LoVo (cell line): ENCODE data around the gene GPX3.
A peak's percentile ranks its signal among the peaks of the same experiment; 100 is the strongest.

ENCODE experiments used
- DNase-seq: peaks from one replicate; pipeline ENCODE4 v3.0.0-alpha.2; 2016; ENCODE audit warnings: low spot score

GPX3 gene

DNA sequence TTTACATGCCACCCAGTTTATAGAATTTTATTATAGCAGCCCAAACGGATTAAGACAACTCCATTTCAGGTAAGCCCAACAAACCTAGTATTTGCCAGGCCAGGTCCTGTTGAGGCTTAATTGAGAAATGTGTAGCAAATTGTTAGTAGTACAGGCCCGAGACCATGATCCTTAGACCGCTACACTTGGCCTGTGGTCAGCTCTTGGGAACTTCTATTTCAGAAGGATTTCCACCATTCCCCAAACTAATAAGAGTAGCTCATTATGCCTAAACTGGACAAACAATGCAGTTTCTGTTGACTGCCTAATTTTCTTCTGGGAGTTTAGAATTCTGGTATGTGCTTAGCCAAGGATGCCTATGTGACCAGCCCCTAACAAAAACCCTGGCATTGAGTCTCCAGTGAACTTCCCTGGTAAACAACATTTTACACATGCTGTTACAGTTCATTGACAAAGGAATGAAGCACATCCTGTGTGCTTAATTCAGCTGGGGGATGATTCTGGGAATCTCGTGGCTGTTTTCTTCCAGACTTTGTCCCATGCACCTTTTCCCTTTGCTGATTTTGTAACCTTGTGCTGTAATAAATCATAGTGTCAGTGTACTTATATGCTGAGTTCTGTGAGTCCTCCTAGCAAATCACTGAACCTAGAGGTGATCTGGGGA, 5.6 kb upstream of the GPX3 start:
- no peak for DNase-seq

DNA sequence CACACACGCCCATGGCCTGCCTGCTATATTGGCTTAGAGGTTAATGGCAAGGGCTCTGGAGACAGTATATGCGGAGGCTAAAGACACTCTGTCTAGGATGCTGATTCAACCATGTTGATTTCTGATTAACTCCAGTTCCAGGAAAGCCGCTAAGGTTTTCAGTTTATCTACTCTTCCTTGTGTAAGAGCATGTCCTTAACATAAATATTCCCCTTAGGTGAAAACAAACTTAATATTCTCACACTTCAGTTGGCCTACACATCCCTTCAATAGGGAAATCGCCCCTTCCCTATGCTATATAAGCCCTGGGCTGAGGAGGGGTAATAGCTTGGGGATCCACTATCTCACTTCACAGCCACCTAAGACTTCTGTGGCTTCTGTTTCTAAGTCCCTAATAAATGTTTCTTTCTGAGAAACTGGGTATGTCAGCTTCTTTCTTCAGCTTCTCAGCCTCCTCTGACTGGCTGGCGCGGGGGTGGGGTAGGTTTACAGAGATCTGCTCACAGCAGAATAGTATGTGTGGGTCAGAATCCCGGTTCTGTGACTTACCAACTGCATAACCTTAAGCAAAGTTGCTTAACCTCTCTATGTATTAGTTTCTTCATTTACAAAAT, 4.3 kb upstream of the GPX3 start:
- no peak for DNase-seq

DNA sequence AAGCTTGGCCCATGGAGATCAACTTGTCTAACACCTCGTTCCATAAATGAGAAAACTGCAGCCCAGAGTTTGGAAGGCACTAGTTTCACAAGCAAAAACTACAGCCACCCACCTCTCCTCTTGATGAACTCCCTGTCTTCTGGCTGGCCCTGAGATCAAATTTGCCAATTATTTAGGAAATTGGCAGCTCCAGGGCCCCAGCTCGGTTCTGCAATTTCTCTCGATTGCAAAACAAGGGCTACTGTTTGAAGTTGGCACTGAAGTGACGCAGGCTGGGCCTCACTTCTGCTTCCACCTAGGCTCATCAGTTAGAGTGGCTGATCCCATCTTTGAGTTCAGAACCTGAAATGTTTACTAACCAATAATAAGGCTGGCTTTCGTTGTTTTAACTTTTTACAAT, 3.7 kb upstream of the GPX3 start:
- DNase-seq = no peak

DNA sequence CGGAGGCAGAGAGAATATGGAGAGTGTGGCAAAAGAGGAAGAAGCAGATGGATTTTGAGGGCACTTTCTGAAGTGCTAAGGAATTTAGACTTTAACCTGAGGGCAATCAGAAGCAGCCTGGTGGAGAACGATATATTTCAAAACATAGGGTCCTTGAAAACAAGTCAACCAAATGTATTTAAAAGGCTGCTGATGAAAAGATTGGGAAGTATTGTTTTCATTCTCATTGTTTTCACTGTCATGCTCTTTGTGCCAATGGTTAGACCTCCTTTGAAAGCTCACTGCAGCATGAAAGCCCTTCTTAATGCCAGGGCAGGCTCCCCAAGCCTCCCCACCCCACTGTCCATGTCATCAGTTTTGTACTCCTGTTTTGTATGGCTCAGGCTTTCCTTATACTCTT, 2.5 kb upstream of the GPX3 start:
- DNase-seq = no peak

DNA sequence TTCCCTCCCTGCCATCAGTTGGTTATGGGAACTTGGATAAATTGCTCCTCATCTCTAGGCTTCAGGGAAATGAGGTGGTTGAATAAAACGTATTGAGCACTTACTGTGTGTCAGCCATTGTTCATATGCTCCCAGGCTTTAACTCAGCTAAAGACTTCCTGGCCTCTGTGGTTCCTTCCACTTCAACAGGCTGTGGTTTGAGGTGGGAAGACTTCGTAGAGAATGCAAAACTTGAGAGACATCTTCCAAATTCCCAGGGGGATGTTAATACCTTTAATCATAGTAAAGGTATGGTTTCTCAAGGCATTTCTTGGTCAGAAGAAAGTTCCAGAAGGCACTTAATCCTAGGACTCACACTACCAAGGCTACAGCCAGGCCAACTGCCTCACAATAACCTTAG, 1.5 kb upstream of the GPX3 start:
- DNase-seq = no peak

DNA sequence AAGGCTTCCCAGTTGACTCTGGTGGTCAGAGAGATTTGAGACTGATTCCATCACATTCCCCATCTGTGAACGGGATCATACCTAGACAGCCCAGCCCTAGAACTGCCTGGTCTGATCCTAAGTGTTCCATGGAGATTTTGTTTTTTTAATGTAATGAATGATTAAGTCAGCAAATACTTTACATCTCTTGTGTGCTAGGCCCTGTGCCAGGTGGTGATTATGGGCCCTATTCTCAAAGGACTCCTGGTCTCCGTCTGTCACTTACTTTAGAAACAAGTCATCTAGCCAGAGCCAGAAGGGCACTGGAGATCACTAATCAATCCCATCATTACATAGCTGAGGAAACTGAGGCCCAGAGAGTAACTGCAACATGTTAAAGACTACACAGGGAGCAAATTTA, 1.1 kb upstream of the GPX3 start:
- DNase-seq = no peak

DNA sequence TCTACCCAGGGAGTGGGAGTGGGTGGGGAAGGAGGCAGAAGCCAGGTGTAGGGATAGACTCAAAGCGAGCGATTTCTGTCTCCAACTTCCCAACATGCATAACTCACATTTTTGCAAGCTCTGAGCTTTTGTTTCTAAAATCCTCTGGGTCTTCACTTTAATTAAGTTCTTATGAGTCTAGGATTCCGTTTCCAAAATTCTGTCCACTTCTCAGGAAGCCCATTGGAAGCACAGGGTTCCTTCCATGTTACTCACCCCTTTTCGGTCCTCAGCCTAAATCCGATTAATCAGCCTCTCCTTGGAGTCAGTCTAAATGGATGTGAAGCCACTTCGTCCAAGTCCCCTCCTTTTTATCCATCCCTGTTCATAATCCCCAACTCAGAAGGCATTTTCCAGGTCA, 1.4 kb downstream of the GPX3 start:
- no peak for DNase-seq

DNA sequence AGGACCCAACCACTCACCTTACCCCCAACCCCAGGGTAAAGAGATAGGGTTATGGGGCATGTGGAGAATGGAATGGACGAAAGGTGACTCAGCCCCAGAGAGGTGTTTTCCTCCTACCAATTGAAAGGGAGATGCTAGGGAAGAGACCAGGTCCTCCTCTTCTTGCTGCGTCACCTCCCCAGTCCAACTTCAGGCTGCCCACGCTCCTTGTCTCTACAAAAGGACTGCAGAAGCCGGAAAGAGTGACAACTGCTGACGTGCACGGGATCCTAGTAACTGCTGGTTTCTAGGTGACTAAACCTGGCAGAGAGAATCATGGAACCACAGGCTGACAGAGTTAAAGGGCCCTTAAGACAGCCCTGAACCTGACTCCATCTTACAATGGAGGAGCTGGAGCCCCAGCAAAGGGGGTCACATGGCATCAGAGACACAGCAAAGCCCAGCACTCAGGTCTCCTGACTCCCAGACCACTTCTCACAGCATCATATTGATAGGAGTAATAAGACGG, 2.2 kb downstream of the GPX3 start:
- no peak for DNase-seq

DNA sequence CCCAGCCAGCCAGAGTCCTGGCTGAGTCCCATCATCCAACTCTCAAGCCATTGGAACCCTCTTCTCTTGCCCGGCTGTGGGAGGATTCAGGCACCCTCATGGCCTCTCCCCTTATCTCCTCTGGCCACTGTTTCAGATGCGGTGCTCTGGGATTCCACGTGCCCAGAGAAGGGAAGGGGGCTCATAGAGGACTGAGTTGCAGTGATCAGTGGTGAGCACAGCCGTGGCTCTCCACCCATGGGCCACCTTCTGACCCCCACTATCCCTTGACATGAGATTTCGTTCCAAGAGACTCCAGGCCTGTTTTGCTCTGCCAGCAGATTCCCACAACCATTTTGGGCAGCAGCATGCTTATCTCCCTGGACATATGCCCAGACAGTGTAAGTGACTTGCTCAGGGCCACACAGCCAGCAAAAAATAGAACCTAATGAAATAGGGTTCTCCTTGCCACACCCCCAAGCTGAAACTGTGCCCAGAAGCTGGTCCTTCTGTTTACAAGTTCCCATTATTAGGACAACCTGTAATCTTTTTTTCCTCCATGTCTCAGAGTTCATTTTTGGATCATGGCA, 2.7 kb downstream of the GPX3 start:
- no peak for DNase-seq

DNA sequence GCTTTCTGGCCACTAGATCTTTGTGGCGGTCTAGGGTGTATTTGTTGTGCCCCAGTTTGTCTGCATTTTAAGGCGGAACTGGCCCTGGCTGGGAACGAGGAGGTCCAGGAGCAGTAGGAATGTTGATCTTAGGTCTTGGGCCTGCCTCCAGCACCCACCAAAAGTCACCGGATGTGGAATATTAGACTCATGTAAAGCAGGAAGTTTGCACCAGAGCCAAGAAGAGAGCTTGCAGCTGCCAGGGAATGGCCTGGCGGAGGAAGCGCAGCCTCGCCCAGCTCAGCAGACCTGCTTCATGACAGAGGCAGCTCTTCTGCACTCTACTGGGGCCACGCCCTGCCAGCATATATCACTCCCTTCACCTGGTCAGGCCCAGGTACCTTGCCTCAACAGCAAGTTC, 3.3 kb downstream of the GPX3 start:
- DNase-seq = peak; percentile 41

DNA sequence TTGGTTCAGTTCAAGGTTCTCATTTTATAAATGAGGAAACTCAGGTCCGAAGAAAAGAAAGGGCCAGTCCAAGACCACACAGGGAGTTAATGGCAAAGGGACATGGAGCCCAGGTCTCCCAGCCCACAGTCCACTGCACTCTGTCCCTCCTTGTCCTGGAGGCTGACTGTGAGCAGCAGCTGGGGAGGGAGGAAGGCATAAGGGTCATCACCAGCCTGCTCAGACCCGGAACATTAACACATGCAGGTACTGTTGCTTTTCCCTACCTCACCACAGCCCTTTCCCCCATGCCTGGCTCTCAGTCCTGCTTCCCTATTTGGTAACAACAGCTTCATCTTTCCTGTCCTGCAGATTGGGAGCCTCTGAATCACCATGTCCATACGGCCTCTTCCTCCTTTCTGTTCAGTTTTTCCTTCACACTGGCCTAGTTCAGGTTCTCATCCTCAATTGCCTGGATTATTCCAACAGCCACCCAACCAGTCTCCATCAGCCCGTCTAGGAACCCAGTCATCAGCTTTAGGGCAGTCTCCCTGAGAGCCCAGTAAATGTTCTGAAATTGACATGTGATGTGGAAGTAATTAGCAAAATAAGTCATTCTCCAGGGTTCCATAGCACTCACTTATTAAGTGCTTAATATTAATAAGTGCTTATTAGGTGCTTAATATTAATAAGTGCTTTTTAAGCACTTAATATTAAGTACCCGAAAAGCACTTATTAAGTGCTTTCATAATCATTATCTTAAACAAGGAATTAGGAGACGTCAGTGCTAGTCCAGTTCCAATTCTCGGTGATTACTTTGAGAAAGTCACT, 4.3 kb downstream of the GPX3 start:
- no peak for DNase-seq

DNA sequence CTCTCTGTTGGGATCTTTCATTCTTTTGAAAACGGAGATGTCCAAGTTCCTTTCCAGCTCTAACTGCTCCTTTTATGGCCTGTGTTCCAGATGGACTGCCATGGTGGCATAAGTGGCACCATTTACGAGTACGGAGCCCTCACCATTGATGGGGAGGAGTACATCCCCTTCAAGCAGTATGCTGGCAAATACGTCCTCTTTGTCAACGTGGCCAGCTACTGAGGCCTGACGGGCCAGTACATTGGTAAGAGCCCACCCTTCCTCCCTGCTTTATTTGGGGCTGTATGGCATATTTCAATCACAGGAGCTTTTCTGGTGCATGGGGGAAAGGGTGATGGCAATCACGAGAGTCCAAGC, 4.8 kb downstream of the GPX3 start:
- DNase-seq = no peak

DNA sequence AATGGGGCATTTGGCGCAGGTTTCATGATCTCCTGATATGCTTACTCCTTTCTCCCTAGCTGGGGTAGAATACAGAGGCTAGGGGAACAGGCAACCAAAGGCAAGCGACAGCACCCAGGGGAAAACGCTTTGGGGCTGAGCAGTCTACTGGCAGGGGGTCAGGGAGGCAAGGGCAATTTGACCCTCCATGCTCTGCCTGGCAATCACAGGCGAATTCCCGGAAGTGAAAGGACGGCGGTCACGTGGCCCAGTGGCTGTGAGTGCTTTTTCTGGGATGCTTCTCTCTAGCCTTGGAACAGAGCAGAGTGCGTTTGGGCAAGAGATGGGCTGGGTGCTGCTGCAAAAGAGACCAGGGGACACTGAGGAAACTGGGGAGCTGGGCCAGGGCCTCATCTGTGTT, 5.7 kb downstream of the GPX3 start:
- DNase-seq = no peak

DNA sequence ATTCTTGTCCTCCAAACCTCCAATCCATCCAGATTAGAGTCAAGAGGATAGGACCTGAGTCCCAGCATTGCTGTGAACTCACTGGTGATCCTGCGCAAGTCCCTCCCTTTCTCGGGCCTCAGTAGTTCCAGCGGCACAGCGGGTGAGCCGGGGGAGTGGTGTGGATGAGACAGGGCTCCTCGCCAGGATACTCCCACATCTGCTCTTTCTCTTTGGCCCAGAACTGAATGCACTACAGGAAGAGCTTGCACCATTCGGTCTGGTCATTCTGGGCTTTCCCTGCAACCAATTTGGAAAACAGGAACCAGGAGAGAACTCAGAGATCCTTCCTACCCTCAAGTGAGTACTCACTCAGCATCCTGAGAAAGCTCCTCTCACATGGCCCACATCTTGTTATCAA, 6.3 kb downstream of the GPX3 start:
- DNase-seq = no peak

DNA sequence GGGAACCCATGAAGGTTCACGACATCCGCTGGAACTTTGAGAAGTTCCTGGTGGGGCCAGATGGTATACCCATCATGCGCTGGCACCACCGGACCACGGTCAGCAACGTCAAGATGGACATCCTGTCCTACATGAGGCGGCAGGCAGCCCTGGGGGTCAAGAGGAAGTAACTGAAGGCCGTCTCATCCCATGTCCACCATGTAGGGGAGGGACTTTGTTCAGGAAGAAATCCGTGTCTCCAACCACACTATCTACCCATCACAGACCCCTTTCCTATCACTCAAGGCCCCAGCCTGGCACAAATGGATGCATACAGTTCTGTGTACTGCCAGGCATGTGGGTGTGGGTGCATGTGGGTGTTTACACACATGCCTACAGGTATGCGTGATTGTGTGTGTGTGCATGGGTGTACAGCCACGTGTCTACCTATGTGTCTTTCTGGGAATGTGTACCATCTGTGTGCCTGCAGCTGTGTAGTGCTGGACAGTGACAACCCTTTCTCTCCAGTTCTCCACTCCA, 7.6 kb downstream of the GPX3 start:
- DNase-seq = no peak

DNA sequence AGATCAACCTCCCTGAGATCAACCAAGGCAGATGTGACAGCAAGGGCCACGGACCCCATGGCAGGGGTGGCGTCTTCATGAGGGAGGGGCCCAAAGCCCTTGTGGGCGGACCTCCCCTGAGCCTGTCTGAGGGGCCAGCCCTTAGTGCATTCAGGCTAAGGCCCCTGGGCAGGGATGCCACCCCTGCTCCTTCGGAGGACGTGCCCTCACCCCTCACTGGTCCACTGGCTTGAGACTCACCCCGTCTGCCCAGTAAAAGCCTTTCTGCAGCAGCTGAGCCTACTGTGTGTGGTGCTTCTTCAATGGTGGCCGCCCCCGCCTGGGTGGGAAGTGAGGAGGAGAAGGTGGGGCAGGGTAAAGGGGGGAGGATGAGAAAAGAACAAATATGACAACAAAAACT, 8.3 kb downstream of the GPX3 start:
- DNase-seq = no peak

DNA sequence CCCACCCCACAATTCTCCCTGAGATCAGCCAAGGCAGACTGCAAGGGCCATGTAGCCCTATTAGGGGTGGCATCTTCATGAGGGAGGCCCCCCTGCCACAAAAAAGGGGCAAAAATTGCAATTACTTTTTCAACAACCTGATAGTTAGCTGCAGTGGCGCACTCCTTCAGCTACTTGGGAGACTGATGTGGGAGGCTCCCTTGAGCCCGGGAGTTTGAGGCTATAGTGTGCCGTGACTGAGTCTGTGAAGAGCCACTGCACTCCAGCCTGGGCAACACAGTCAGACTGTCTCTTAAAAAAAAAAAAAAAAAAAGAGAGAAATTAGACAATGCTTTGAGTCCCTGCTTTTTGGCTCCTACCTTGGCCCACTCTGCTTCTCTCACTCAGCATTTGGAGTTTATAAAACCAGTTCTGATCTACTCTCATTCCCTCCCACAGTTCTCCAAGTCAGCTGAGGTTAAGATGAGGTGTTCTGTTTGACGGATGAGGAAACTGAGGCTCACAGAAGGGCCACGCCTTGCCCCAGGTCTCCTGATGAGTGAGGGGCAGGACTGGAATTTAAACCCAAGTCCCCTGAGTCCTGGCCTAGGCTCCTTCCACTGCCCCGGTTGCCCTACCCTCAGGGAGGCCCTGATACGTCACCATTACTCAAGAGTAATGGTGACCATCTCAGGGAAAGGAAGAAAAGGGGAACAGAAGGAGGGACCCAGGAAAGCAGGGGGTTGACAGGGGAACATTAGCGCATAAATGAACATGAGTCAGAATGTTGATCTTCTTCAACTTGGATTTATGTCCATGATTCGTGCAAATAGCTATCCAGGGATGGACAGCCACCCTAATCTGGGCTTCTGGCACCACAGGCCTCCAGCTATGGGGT, 9.0 kb downstream of the GPX3 start:
- no peak for DNase-seq

DNA sequence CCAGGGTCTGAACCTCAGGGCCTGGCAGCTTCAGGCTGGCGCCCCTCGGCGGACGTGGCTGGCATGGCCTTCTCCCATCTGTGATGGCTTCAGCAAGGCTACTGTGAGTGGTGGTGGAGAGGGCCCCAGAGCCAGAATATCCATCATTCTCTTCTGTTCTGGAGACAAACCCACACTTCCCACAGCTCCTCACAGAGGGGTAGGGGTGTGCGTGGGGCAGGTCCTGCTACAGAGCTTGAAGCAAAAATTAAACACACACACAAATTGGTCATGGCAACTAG, 9.6 kb downstream of the GPX3 start:
- DNase-seq = no peak

DNA sequence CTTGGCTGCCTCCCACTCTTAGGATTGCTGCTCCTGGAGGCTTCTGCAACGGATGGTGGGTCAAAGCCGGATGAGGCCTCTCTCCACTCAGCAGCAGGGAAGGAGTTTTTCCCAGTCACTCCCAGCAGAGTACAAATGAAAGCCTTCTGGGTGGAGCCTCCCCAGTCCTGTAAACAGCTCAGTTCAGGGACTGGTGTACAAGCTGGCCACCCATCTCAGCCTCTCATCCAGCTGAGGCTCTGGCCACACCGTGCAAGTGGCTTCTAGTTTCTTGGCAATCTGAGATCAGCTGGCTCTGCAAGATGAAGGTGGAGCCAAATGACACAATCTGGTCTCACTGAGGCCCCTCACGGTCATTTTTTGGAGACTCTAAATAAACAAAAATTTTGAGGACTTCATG, 10.0 kb downstream of the GPX3 start:
- no peak for DNase-seq

DNA sequence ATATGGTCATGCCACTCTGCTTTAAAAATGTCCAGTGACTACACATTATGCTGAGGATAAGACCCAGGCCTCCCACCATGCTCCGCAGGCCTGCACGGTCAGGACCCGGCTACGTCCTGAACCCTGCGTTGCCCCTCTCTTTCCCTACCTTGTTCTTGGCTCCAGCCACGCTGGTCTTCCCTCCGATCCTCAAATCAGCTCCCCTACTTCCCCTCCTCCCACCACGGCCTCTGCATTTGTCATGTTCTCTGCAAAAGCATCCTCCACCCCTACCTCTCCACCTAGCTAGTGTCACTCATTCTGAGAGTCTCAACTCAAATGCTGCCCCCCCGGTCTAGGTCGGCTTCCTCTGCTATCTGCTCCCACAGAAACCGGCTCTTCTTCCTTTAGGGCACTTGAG, 11.2 kb downstream of the GPX3 start:
- no peak for DNase-seq

DNA sequence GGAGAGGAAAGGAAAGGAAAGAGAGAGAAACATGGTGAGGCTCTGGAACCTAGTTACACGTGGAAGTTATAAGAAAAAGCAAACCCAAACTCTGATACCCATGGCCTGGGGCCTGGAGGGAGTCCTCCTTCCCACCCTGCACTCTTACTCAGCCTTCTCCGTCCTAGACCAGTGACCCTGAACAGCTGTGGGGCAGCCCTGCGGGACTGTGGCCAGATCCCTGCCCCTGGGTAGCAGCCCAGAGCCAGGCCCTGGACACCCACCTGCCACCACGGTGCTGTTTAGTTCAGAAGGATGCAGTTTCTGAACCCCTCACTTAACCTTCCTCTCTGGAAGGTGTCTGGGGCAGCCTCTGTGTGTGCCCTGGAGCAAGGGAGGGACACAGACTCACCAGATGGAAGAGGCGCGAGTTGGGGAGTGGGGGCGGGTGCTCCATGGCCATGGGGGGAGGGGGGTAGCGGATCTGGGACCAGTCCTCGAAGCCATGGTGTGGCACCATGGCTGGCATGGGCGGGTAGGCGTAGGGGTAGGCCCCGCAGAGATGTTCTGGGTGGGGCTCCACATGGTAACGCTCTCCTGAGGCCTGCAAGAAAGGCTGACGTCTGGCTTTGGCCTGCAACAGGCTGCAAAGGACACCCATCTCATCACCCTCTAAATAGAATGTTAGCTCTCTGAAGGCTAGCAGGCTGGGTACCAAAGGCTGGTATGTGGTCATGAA, 13.0 kb downstream of the GPX3 start:
- DNase-seq = no peak
